K562 (cell line): ENCODE data around the gene MTA2. TPM values are rescaled to one million over a fixed set of nuclear protein-coding genes. Genes with fewer than 3 reads are reported as not detected.

Experiments
- ATAC-seq: fragments of 200-7000 bp; cut with Tn5 transposase; 3 replicates; pipeline ENCODE4 v1.9.1; 2020; ENCODE audit warnings: moderate library complexity
- BruUV-seq: library from RNA; stranded (reverse); fragments of 400-500 nt; replicated peaks from 2 replicates; lab custom pipeline; 2021; lab: Mats Ljungman, UMichigan
- CTCF ChIA-PET: fragments of 300-600 bp; formaldehyde crosslinking; extraction: SDS; loops from one replicate; lab custom pipeline; 2021; ENCODE audit warnings: low intra/inter-chr PET ratio; lab: Yijun Ruan, JAX
- POLR2A ChIA-PET: fragments of 300-600, 350-650 bp; sonication (Branson Sonifier 250); formaldehyde crosslinking; extraction: SDS; loops from one replicate; lab custom pipeline; 2021; ENCODE audit warnings: antibody characterized with exemption, inconsistent platforms; lab: Yijun Ruan, JAX
- DNase-seq, 4 experiments: peaks; one replicate each; pipeline versions ENCODE4 v3.0.0 to v3.0.0-alpha.2; 2011 to 2018; ENCODE audit warnings: low spot score in 3 of 4, mixed read lengths in 3 of 4; ENCODE audit errors: extremely low read depth in 1 of 4
- FAIRE-seq: peaks from 2 replicates; lab custom pipeline; 2011; peaks lifted over from hg19 to GRCh38; lab: Jason Lieb, UNC
- H2AFZ ChIP-seq: 2 replicates; pipeline ENCODE4 v1.6.0; 2011; ENCODE audit warnings: low read depth, low read length, control low read depth, inconsistent platforms
- H3K27ac ChIP-seq: fragments of 200-600 bp; 3 replicates; pipeline ENCODE4 v1.8.0; 2011; ENCODE audit warnings: low read depth, mild to moderate bottlenecking, control low read depth, inconsistent platforms, low read length, moderate library complexity, mixed read lengths; ENCODE audit errors: extremely low read depth
- H3K27me3 ChIP-seq, 2 experiments: fragments of 300-600 bp in 1 of 2; 2 replicates in 1 of 2; 3 replicates in 1 of 2; pipeline versions ENCODE4 v1.6.0 to v1.8.0; 2011; ENCODE audit warnings: inconsistent platforms in 2 of 2, low read length in 2 of 2, mild to moderate bottlenecking in 1 of 2, mixed read lengths in 1 of 2, moderate library complexity in 1 of 2; ENCODE audit not compliant: control insufficient read depth in 2 of 2, insufficient read depth in 2 of 2
- H3K36me3 ChIP-seq: fragments of 300-600 bp; 3 replicates; pipeline ENCODE4 v1.8.0; 2011; ENCODE audit warnings: mild to moderate bottlenecking, low read length, inconsistent platforms; ENCODE audit not compliant: control insufficient read depth, insufficient read depth
- H3K4me1 ChIP-seq, 2 experiments: fragments of 200-600 bp in 1 of 2; replicated peaks in 1 of 2; 2 replicates in 1 of 2; 3 replicates in 1 of 2; pipeline versions ENCODE4 v1.5.1 to v1.8.0; 2011; ENCODE audit warnings: inconsistent platforms in 2 of 2, low read length in 2 of 2, mild to moderate bottlenecking in 1 of 2, mixed read lengths in 1 of 2, moderate library complexity in 1 of 2; ENCODE audit not compliant: control insufficient read depth in 2 of 2, insufficient read depth in 2 of 2
- H3K4me2 ChIP-seq: 2 replicates; pipeline ENCODE4 v1.6.1; 2011; ENCODE audit warnings: low read length, control low read depth, inconsistent platforms, mixed read lengths; ENCODE audit not compliant: insufficient read depth
- H3K4me3 ChIP-seq: fragments of 200-600 bp; sonication (generic), shearing (Covaris generic); 2 replicates; pipeline ENCODE4 v1.5.1; 2016; ENCODE audit warnings: control low read depth, inconsistent platforms
- H3K79me2 ChIP-seq: fragments of 200-600 bp; 3 replicates; pipeline ENCODE4 v1.8.0; 2011; ENCODE audit warnings: low read length, inconsistent platforms; ENCODE audit not compliant: control insufficient read depth, insufficient read depth
- H3K9ac ChIP-seq, 2 experiments: 2 replicates each; pipeline versions ENCODE4 v1.6.0 to v1.6.1; 2011; ENCODE audit warnings: low read depth in 2 of 2, low read length in 2 of 2, control low read depth in 1 of 2, inconsistent platforms in 1 of 2, mild to moderate bottlenecking in 1 of 2, mixed read lengths in 1 of 2; ENCODE audit not compliant: insufficient read depth in 1 of 2
- H3K9me1 ChIP-seq: one replicate; pipeline ENCODE4 v1.6.0; 2011; ENCODE audit warnings: inconsistent platforms, mild to moderate bottlenecking, low read length, moderate library complexity; ENCODE audit not compliant: control insufficient read depth, insufficient read depth
- H3K9me3 ChIP-seq: replicated peaks from 2 replicates; pipeline ENCODE4 v1.5.1; 2011; ENCODE audit warnings: low read depth, low read length, inconsistent platforms; ENCODE audit not compliant: control insufficient read depth, insufficient read depth
- H4K20me1 ChIP-seq: replicated peaks from 2 replicates; pipeline ENCODE4 v1.6.1; 2011; ENCODE audit warnings: low read length, inconsistent platforms, mixed read lengths; ENCODE audit not compliant: control insufficient read depth, insufficient read depth
- BRD9 ChIP-seq: fragments of 450-650 bp; IDR thresholded peaks from 2 replicates; pipeline ENCODE4 v1.6.1; 2018; ENCODE audit warnings: low read depth; ENCODE audit not compliant: partially characterized antibody
- ETV6 ChIP-seq, 3 experiments: fragments of 150-350 bp in 1 of 3; sonication (generic) in 1 of 3; formaldehyde crosslinking in 1 of 3; IDR thresholded peaks; 2 replicates each; pipeline versions ENCODE4 v1.6.1 to v1.8.0; 2014 to 2022; ENCODE audit warnings: borderline replicate concordance in 2 of 3, low read depth in 2 of 3, antibody characterized with exemption in 1 of 3, low read length in 1 of 3, mild to moderate bottlenecking in 1 of 3, missing genetic modification reagents in 1 of 3
- EZH2 ChIP-seq: IDR thresholded peaks from 2 replicates; pipeline ENCODE4 v1.6.1; 2012; ENCODE audit warnings: low read depth, mild to moderate bottlenecking, inconsistent platforms, low read length, borderline replicate concordance
- KAT2B ChIP-seq: IDR thresholded peaks from one replicate; pipeline ENCODE4 v1.6.1; 2012; ENCODE audit warnings: low read depth, mild to moderate bottlenecking, control low read depth, inconsistent platforms, low read length, moderate library complexity
- TEAD1 ChIP-seq, 2 experiments: fragments of 450-650 bp in 1 of 2; sonication (generic) in 1 of 2; formaldehyde crosslinking; IDR thresholded peaks; 2 replicates each; pipeline versions ENCODE4 v1.4.0 to v1.8.0; 2020 to 2022; ENCODE audit warnings: mild to moderate bottlenecking in 2 of 2, missing genetic modification reagents in 1 of 2
- TEAD4 ChIP-seq, 2 experiments: sonication (generic) in 1 of 2; formaldehyde crosslinking in 1 of 2; IDR thresholded peaks; 2 replicates each; pipeline versions ENCODE4 v1.6.1 to v1.8.0; 2012 to 2022; ENCODE audit warnings: borderline replicate concordance in 1 of 2, inconsistent platforms in 1 of 2, low read length in 1 of 2, mild to moderate bottlenecking in 1 of 2, missing genetic modification reagents in 1 of 2
- XRCC3 ChIP-seq: fragments of 450-650 bp; IDR thresholded peaks from 2 replicates; pipeline ENCODE4 v1.6.1; 2017; ENCODE audit warnings: mild to moderate bottlenecking, moderate library complexity
- WGBS: fragments of 100-300 bp; shearing (Covaris generic); methylation state at CpG from one replicate; pipeline ENCODE4 v1.1.6; 2016; ENCODE audit warnings: low coverage, mixed read lengths; ENCODE audit not compliant: insufficient coverage; ENCODE audit errors: missing lambda C conversion rate; 5-methylcytosine and 5-hydroxymethylcytosine counted together
- in situ Hi-C: fragments of 300-500 bp; cut with MboI; formaldehyde crosslinking; loops from 4 replicates; pipeline ENCODE4 v1.15.0; 2018; ENCODE audit warnings: inconsistent platforms, mixed read lengths
- intact Hi-C: fragments of 100-400 bp; cut with micrococcal nuclease; formaldehyde crosslinking; loops from 2 replicates; pipeline ENCODE4 v1.14.2; 2022
- polyA plus RNA-seq, 8 experiments: library from polyadenylated mRNA; depleted of rRNA in 4 of 8; stranded (reverse) in 5 of 8; unstranded in 3 of 8; fragments of >200 nt; fragmentation: Nextera tagmentation in 2 of 8; fragmentation: Illumina TruSeq in 1 of 8; extraction: Ambion mirVana in 2 of 8; extraction: Trizol in 1 of 8; gene quantifications; 2 replicates each; pipeline versions ENCODE4 v1.2.1 to v1.2.3, GENCODE V29; 2011 to 2014; ENCODE audit warnings: inconsistent platforms in 1 of 8, missing spikeins in 1 of 8
- total RNA-seq, 7 experiments: library from RNA; depleted of rRNA in 6 of 7; stranded (reverse); fragments of >200 nt in 6 of 7; fragmentation: Illumina TruSeq in 2 of 7; extraction: Trizol in 2 of 7; gene quantifications; 2 replicates each; pipeline versions ENCODE4 v1.2.1 to v1.2.3, GENCODE V29; 2011 to 2021; ENCODE audit warnings: low replicate concordance in 1 of 7
- TF ChIP-seq, protein P1 (sequence below): sonication (generic); formaldehyde crosslinking; IDR thresholded peaks from 2 replicates; pipeline ENCODE4 v1.8.0; 2022; ENCODE audit warnings: missing genetic modification reagents, mild to moderate bottlenecking, moderate library complexity, borderline replicate concordance
- TF ChIP-seq, protein P2 (sequence below): fragments of 250-450 bp; sonication (Bioruptor Pico); IDR thresholded peaks from 2 replicates; pipeline ENCODE4 v1.5.0; 2021; ENCODE audit warnings: mild to moderate bottlenecking, borderline replicate concordance
- TF ChIP-seq, protein P3 (sequence below): sonication (generic); formaldehyde crosslinking; IDR thresholded peaks from 2 replicates; pipeline ENCODE4 v1.8.0; 2023; ENCODE audit warnings: mild to moderate bottlenecking, missing genetic modification reagents

The MTA2 gene
- total and polyA plus RNA-seq, 9 of the 15 experiments (the other 6 are each of a cell fraction or from before 2014, with no cell fraction given), result 6.2 to 220 (median 172) TPM

DNA sequence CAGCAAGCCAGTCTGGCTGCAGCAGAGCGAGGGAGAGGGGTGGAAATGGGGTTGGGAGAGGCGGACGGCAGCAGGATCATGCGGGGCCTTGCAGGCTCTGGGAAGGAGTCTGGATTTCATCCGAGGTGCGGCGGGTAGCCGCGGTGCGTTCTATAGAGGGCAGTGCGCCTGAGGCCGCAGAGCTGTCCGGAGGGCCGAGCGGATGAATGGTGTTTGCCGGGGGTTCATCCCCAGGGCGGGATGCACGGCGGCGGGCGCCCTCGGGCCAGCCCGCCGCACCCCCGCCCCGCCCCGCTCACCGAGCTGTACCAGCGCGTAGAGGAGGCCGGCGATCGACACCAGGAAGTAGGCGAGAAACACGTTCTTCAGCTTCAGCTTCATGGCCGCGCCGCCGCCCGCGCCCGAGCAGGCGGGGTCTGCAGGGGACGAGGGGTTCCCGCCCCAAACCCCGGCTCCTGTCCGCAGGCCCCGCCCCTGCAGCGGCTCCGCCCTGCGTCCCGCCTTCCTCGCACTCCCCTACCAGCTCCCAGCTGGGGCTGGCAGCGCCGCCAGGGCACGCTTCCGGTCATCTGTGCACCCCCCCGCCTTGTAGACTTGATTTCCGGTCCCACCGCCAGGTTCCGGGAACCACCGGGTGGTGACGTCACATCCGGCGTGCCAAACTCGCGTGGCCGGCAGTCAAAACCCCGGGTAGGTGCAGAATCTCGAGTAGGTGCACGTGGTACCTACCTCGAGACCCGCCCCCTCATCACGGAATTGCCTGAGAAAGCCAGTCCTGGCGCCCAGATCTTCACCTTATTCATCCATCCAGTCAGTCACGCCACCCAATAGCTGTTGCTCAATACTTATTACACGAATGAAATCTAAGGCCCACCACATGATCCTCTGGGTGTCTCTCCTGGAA is 20.2 kb upstream of the MTA2 start, which contains the start of gene B3GAT3:
B3GAT3 (minus strand) TSS at position 420 of the 904 bp plus-strand sequence; CDS start at position 381, 39 bp downstream.
- intact Hi-C loops (loop anchor here (1.0 kb wide), 1 partner anchor 105 kb away; the partner anchor contains the start of gene HNRNPUL2), in situ Hi-C loops (loop anchor here (10.0 kb wide), 1 partner anchor 1197 kb away; the partner anchor contains the start of gene CPSF7)
- H3K27ac ChIP-seq, result peak within 1 kb of the TSS; percentile 84
- 1% methylated on average over 56 of the region's 77 CpGs for WGBS
- peak within 1 kb of the TSS; percentile 93 for H3K4me2 ChIP-seq
- no TSS peak for BruUV-seq
- FAIRE-seq (peak; percentile 94), ATAC-seq (peak; percentile 98), DNase-seq (peak; percentile 97 to 99 (median 98))
- H3K79me2 ChIP-seq, result peaks cover 20% of the 10 kb centered on the region
- POLR2A ChIA-PET, result interaction anchor here (1.1 to 2.6 kb wide), 13 partner anchors 8 to 233 kb away, joined by 3 to 24 read pairs (median 5); partner anchors contain the start of genes C11orf98, CSKMT, GANAB and LBHD1
- CTCF ChIA-PET, result interaction anchor here (1.6 kb wide), 1 partner anchor 10 kb away, joined by 14 read pairs; the partner anchor contains the start of gene EML3
- H3K9me3 ChIP-seq, result no peaks in the 10 kb centered on the region
- H4K20me1 ChIP-seq, result no peaks in the 10 kb centered on the region
- peaks cover 12 to 13% of the 10 kb centered on the region in 2 experiments; a peak in 4 of 5 replicates for H3K4me1 ChIP-seq
- H3K9me1 ChIP-seq, result no peaks in the 10 kb centered on the region
- peak within 1 kb of the TSS; percentile 73 for H3K4me3 ChIP-seq
- H2AFZ ChIP-seq, result peak within 1 kb of the TSS; percentile 79
- H3K36me3 ChIP-seq, result peaks cover 34% of the 10 kb centered on the region
- no peaks in the 10 kb centered on the region for H3K27me3 ChIP-seq
- peak within 1 kb of the TSS; percentile 85 to 93 for H3K9ac ChIP-seq
- TF ChIP-seq, protein P1, sequence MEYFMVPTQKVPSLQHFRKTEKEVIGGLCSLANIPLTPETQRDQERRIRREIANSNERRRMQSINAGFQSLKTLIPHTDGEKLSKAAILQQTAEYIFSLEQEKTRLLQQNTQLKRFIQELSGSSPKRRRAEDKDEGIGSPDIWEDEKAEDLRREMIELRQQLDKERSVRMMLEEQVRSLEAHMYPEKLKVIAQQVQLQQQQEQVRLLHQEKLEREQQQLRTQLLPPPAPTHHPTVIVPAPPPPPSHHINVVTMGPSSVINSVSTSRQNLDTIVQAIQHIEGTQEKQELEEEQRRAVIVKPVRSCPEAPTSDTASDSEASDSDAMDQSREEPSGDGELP (CRISPR knock-in tag), result peak; percentile 100
- TF ChIP-seq XRCC3, result no peak
- TF ChIP-seq, protein P2, sequence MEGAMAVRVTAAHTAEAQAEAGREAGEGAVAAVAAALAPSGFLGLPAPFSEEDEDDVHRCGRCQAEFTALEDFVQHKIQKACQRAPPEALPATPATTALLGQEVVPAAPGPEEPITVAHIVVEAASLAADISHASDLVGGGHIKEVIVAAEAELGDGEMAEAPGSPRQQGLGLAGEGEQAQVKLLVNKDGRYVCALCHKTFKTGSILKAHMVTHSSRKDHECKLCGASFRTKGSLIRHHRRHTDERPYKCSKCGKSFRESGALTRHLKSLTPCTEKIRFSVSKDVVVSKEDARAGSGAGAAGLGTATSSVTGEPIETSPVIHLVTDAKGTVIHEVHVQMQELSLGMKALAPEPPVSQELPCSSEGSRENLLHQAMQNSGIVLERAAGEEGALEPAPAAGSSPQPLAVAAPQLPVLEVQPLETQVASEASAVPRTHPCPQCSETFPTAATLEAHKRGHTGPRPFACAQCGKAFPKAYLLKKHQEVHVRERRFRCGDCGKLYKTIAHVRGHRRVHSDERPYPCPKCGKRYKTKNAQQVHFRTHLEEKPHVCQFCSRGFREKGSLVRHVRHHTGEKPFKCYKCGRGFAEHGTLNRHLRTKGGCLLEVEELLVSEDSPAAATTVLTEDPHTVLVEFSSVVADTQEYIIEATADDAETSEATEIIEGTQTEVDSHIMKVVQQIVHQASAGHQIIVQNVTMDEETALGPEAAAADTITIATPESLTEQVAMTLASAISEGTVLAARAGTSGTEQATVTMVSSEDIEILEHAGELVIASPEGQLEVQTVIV (CRISPR knock-in tag), result no peak
- no peak for TF ChIP-seq BRD9
- no peak for TF ChIP-seq KAT2B
- TF ChIP-seq ETV6 (IDR thresholded peaks at IDR 0.05; ENCODE audit: borderline replicate concordance in 1 of 2, low read depth in 2 of 2, low read length in 1 of 2), result peak in 1 of 2 experiments; percentile 66; a peak in 1 of 4 replicates
- no peak for TF ChIP-seq ETV6 (CRISPR knock-in tag; IDR thresholded peaks at IDR 0.05; ENCODE audit: borderline replicate concordance)
- no peak for TF ChIP-seq EZH2
- TF ChIP-seq, protein P3, sequence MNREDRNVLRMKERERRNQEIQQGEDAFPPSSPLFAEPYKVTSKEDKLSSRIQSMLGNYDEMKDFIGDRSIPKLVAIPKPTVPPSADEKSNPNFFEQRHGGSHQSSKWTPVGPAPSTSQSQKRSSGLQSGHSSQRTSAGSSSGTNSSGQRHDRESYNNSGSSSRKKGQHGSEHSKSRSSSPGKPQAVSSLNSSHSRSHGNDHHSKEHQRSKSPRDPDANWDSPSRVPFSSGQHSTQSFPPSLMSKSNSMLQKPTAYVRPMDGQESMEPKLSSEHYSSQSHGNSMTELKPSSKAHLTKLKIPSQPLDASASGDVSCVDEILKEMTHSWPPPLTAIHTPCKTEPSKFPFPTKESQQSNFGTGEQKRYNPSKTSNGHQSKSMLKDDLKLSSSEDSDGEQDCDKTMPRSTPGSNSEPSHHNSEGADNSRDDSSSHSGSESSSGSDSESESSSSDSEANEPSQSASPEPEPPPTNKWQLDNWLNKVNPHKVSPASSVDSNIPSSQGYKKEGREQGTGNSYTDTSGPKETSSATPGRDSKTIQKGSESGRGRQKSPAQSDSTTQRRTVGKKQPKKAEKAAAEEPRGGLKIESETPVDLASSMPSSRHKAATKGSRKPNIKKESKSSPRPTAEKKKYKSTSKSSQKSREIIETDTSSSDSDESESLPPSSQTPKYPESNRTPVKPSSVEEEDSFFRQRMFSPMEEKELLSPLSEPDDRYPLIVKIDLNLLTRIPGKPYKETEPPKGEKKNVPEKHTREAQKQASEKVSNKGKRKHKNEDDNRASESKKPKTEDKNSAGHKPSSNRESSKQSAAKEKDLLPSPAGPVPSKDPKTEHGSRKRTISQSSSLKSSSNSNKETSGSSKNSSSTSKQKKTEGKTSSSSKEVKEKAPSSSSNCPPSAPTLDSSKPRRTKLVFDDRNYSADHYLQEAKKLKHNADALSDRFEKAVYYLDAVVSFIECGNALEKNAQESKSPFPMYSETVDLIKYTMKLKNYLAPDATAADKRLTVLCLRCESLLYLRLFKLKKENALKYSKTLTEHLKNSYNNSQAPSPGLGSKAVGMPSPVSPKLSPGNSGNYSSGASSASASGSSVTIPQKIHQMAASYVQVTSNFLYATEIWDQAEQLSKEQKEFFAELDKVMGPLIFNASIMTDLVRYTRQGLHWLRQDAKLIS (CRISPR knock-in tag), result no peak
- TF ChIP-seq TEAD4 (IDR thresholded peaks at IDR 0.05; ENCODE audit: low read length), result peak; percentile 41; the same call in 1 of the 2 replicates
- TF ChIP-seq TEAD4 (CRISPR knock-in tag; IDR thresholded peaks at IDR 0.05; ENCODE audit: borderline replicate concordance), result no peak
- peak; percentile 11 to 82; a peak in 1 of 4 replicates for TF ChIP-seq TEAD1 (CRISPR knock-in tag; IDR thresholded peaks at IDR 0.05)
